Measurements from ENCODE around the gene KCNJ11.

- no peak for TF ChIP-seq CTCF (IDR thresholded peaks at IDR 0.05)
- no peak for TF ChIP-seq EZH2 (IDR thresholded peaks at IDR 0.05)
- TF ChIP-seq EZH2phosphoT487 (IDR thresholded peaks at IDR 0.05): no peak
These were observed 7.5 kb upstream of the KCNJ11 start for GRCh38 chr11:17395978-17396377.

All from neural progenitor cell (in vitro differentiated cells).